Measurements from ENCODE around the gene ZNF709. TPM values are rescaled to one million over a fixed set of nuclear protein-coding genes. Genes with fewer than 3 reads are reported as not detected.
A peak's percentile ranks its signal among the peaks of the same experiment; 100 is the strongest.

ZNF709 gene
- total and polyA plus RNA-seq, 2 of the 4 experiments (the other 2 are of a cell fraction): 0.50 to 3.8 TPM

DNA sequence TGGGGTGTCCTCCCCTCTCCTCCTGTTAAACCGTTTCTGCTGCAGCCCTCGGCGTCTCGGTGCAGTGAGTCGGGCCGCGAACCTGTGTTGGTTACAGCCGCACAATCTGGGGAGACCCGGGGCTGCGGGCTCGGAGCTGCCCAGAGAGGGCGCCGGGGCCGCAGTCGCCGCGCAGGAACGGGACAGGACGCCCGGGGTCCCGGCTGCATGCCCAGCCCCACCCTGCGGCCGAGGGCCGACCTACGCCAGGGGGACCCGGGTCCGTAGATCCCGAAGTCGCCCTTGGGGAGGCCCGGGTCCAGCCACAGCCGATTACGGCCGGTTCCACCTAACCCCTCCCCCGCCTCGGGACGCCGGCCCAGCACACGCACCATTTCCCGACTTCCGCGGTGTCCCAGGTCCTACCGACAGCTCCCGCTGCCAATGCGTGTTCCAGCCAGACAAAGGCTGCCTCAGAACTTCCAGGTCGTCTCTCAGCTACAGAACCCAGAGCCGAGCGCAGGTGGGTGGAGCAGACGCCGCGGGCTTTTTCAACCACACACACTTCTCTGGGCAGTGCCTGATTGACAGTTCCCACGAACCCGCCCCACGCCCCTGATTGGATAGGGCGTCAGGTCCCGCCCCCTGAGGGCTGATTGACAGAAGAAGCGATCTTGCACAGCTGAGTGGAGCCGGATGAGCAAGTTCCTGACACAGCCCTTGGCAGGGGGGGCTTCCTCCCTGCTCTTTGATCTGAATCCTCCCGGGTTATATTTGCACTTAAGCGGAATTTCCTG lies 43.9 kb downstream of the ZNF709 start, which contains the start of gene ZNF443:
Gene ZNF443, minus strand, starts transcription at position 481 of the 776 bp plus-strand sequence. Its CDS starts 107 bp downstream, at position 374.
- no peaks in the 10 kb centered on the region for H3K27me3 ChIP-seq (ENCODE audit: control insufficient read depth, insufficient read depth, low read length)
- 0 out of 2 replicates have a peak within 1 kb of the TSS, but pooled peaks have one; percentile 56 for H3K23ac ChIP-seq (ENCODE audit: low read depth, low read length)
- peak within 1 kb of the TSS; percentile 83 for H3K4me2 ChIP-seq (ENCODE audit: low read depth, low read length)
- no peak within 1 kb of the TSS for H2BK15ac ChIP-seq (ENCODE audit: low read depth, low read length)
- H3K4me3 ChIP-seq (ENCODE audit: insufficient read depth, low read depth, low read length): peak within 1 kb of the TSS; percentile 56
- in situ Hi-C loops (cut with MboI; ENCODE audit: low sequenced_read_pairs): no loop called here
- TF ChIP-seq FOS (IDR thresholded peaks at IDR 0.05; ENCODE audit: low read depth, low read length): 0 out of 2 replicates have a peak, but pooled peaks have one; percentile 5
- TF ChIP-seq, protein P1, sequence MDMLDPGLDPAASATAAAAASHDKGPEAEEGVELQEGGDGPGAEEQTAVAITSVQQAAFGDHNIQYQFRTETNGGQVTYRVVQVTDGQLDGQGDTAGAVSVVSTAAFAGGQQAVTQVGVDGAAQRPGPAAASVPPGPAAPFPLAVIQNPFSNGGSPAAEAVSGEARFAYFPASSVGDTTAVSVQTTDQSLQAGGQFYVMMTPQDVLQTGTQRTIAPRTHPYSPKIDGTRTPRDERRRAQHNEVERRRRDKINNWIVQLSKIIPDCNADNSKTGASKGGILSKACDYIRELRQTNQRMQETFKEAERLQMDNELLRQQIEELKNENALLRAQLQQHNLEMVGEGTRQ (IDR thresholded peaks at IDR 0.05; ENCODE audit: low read depth, low read length): no peak
- TF ChIP-seq MAZ (IDR thresholded peaks at IDR 0.05; ENCODE audit: borderline replicate concordance, low read depth, low read length): peak; percentile 3; the same call in 1 of the 2 replicates
- no peak for TF ChIP-seq CHD1 (IDR thresholded peaks at IDR 0.05; ENCODE audit: low read depth, low read length)
- TF ChIP-seq, protein P2, sequence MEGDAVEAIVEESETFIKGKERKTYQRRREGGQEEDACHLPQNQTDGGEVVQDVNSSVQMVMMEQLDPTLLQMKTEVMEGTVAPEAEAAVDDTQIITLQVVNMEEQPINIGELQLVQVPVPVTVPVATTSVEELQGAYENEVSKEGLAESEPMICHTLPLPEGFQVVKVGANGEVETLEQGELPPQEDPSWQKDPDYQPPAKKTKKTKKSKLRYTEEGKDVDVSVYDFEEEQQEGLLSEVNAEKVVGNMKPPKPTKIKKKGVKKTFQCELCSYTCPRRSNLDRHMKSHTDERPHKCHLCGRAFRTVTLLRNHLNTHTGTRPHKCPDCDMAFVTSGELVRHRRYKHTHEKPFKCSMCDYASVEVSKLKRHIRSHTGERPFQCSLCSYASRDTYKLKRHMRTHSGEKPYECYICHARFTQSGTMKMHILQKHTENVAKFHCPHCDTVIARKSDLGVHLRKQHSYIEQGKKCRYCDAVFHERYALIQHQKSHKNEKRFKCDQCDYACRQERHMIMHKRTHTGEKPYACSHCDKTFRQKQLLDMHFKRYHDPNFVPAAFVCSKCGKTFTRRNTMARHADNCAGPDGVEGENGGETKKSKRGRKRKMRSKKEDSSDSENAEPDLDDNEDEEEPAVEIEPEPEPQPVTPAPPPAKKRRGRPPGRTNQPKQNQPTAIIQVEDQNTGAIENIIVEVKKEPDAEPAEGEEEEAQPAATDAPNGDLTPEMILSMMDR (conservative IDR thresholded peaks at IDR 0.05; ENCODE audit: low read depth, low read length): 0 out of 2 replicates have a peak, but pooled peaks have one; percentile 5
- TF ChIP-seq RFX5 (IDR thresholded peaks at IDR 0.05; ENCODE audit: low read depth, low read length): no peak
- TF ChIP-seq MXI1 (IDR thresholded peaks at IDR 0.05; ENCODE audit: borderline replicate concordance, low read depth, low read length): no peak; the same call in 1 of the 2 replicates
- TF ChIP-seq, protein P3, sequence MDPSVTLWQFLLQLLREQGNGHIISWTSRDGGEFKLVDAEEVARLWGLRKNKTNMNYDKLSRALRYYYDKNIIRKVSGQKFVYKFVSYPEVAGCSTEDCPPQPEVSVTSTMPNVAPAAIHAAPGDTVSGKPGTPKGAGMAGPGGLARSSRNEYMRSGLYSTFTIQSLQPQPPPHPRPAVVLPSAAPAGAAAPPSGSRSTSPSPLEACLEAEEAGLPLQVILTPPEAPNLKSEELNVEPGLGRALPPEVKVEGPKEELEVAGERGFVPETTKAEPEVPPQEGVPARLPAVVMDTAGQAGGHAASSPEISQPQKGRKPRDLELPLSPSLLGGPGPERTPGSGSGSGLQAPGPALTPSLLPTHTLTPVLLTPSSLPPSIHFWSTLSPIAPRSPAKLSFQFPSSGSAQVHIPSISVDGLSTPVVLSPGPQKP (IDR thresholded peaks at IDR 0.05; ENCODE audit: borderline replicate concordance, low read depth, low read length): no peak
- H4K20me1 ChIP-seq (ENCODE audit: insufficient read depth, low read length): no peaks in the 10 kb centered on the region
- H3K9ac ChIP-seq (ENCODE audit: low read depth, low read length): peak within 1 kb of the TSS; percentile 27
- intact Hi-C loops (cut with micrococcal nuclease): loop anchor here (5.0 kb wide), 2 partner anchors 38 to 148 kb away; partner anchors contain the start of genes ZNF44 and ZNF799
- H3K9me1 ChIP-seq (ENCODE audit: insufficient read depth, low read length): no peaks in the 10 kb centered on the region
- H3K14ac ChIP-seq (replicated peaks; ENCODE audit: low read depth, low read length): no peak within 1 kb of the TSS; the same call in 1 of the 2 replicates
- H4K5ac ChIP-seq (ENCODE audit: low read depth, low read length): no peak within 1 kb of the TSS
- BruUV-seq (replicated peaks): no TSS peak
- H2BK5ac ChIP-seq (ENCODE audit: low read depth, low read length, poor library complexity, severe bottlenecking): no peak within 1 kb of the TSS
- WGBS, 2 experiments (ENCODE audit: extremely low coverage in 2 of 2, insufficient read length in 1 of 2): 0% methylated on average over 14 of the region's 59 CpGs; no CpG with 5 or more reads in 1 of the 2 experiments
- H3K4me1 ChIP-seq (ENCODE audit: control insufficient read depth, insufficient read depth, low read length): no peaks in the 10 kb centered on the region
- H3K9me3 ChIP-seq (ENCODE audit: control insufficient read depth, insufficient read depth, low read length): no peaks in the 10 kb centered on the region
- no peak within 1 kb of the TSS; the same call in 1 of the 2 replicates for H3K27ac ChIP-seq (ENCODE audit: insufficient read depth, low read length)
- no peak within 1 kb of the TSS for H3K18ac ChIP-seq (ENCODE audit: low read depth, low read length)
- H3K36me3 ChIP-seq (ENCODE audit: control insufficient read depth, insufficient read depth, low read length): no peaks in the 10 kb centered on the region
- H2AK5ac ChIP-seq (ENCODE audit: low read depth, low read length): no peak within 1 kb of the TSS
- ChIA-PET POLR2A (ENCODE audit: unreplicated experiment) (no interaction called here), CTCF (interaction anchor here (0.6 kb wide), 1 partner anchor 96 kb away, joined by 7 read pairs; no protein-coding TSS in a partner anchor)
- H4K91ac ChIP-seq (ENCODE audit: insufficient read depth, low read depth, low read length): no peak within 1 kb of the TSS; the same call in 1 of the 2 replicates
- H2AK9ac ChIP-seq (replicated peaks; ENCODE audit: low read depth, low read length, poor library complexity): peak within 1 kb of the TSS; percentile 78
- H3K79me1 ChIP-seq (ENCODE audit: low read depth in 1 of 2, low read length in 2 of 2): peaks cover 3 to 6% of the 10 kb centered on the region in 2 experiments; a peak in 2 of 4 replicates
- H3K56ac ChIP-seq (ENCODE audit: extremely low read depth, insufficient read depth, low read length): no peak within 1 kb of the TSS
- dilution Hi-C loops (cut with HindIII; ENCODE audit: low sequenced_read_pairs, unreplicated experiment): no loop called here
- DNase-seq: peak; percentile 95
- peak; percentile 99 for ATAC-seq (ENCODE audit: low read depth)
- peak within 1 kb of the TSS; percentile 47 to 86; a peak in 2 of 4 replicates for H4K8ac ChIP-seq (ENCODE audit: low read depth in 2 of 2, low read length in 2 of 2)
- no peak within 1 kb of the TSS for H2BK20ac ChIP-seq (ENCODE audit: low read depth, low read length)
- H2BK120ac ChIP-seq (ENCODE audit: low read depth, low read length): no peak within 1 kb of the TSS
- H3K4ac ChIP-seq (ENCODE audit: low read depth, low read length): no peak within 1 kb of the TSS
- peak within 1 kb of the TSS; percentile 96 for H2AFZ ChIP-seq (replicated peaks; ENCODE audit: low read length, poor library complexity)
